Measurements from ENCODE around the gene GLYR1.

- no peak for TF ChIP-seq POLR2A (IDR thresholded peaks at IDR 0.05; ENCODE audit: low read depth, low read length)
- TF ChIP-seq, protein P1, sequence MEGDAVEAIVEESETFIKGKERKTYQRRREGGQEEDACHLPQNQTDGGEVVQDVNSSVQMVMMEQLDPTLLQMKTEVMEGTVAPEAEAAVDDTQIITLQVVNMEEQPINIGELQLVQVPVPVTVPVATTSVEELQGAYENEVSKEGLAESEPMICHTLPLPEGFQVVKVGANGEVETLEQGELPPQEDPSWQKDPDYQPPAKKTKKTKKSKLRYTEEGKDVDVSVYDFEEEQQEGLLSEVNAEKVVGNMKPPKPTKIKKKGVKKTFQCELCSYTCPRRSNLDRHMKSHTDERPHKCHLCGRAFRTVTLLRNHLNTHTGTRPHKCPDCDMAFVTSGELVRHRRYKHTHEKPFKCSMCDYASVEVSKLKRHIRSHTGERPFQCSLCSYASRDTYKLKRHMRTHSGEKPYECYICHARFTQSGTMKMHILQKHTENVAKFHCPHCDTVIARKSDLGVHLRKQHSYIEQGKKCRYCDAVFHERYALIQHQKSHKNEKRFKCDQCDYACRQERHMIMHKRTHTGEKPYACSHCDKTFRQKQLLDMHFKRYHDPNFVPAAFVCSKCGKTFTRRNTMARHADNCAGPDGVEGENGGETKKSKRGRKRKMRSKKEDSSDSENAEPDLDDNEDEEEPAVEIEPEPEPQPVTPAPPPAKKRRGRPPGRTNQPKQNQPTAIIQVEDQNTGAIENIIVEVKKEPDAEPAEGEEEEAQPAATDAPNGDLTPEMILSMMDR (IDR thresholded peaks at IDR 0.05; ENCODE audit: extremely low read depth in 1 of 2, insufficient read depth in 1 of 2, low read depth in 1 of 2, low read length in 2 of 2): no peak
- no peak for TF ChIP-seq EZH2 (IDR thresholded peaks at IDR 0.05; ENCODE audit: borderline replicate concordance, low read depth, low read length, severe bottlenecking)
- no peak for TF ChIP-seq MAX (IDR thresholded peaks at IDR 0.05; ENCODE audit: insufficient read depth, insufficient read length)
Observed at GRCh38 chr16:4894276-4895150, 47.4 kb upstream of the GLYR1 start.

All from endothelial cell of umbilical vein (primary cell).